Posterior vena cava (tissue), 2 donors: Measurements from ENCODE around the gene TTC23. TPM values are rescaled to one million over a fixed set of nuclear protein-coding genes. Genes with fewer than 3 reads are reported as not detected.

Source experiments
- DNase-seq: peaks from one replicate; pipeline ENCODE4 v3.0.0-alpha.2; 2020; ENCODE audit warnings: low spot score
- intact Hi-C, 2 donors: fragments of 100-400 bp; cut with DNase I; formaldehyde crosslinking; loops; one replicate each; pipeline versions ENCODE4 v1.14.1 to v1.14.2; 2022 to 2023
- long read RNA-seq, 2 donors: library from polyadenylated mRNA; unstranded; transcript quantifications; one replicate each; pipeline ENCODE4 v2.0.0, GENCODE V29; 2020 to 2021
- total RNA-seq, 2 donors: library from RNA; stranded (reverse); fragmentation: NEBNext Ultra II Directional; extraction: Animal tissue kit (Norgen Biotek cat#: 25700); gene quantifications; one replicate each; pipeline ENCODE4 v1.2.1, GENCODE V29; 2021
- donor health status: DM: yes; HTN: yes; CAD: no.
- donor health status: DM: yes; HTN: yes; CAD: no.

TTC23 gene, protein sequence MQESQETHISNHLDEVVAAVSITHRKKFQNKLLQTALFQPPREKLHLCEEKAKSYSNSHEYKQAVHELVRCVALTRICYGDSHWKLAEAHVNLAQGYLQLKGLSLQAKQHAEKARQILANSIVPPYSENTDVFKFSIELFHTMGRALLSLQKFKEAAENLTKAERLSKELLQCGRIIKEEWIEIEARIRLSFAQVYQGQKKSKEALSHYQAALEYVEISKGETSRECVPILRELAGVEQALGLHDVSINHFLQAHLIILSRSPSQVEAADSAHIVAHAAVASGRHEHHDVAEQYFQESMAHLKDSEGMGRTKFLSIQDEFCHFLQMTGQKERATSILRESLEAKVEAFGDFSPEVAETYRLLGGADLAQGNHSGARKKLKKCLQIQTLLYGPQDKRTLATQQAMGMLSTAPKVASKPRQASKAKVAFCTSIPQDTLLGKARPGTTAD
- 10 to 100 TPM; 16.6 to 16.9 TPM for total RNA-seq
- long read RNA-seq, donor 1, partial matches to known transcripts, result 0 of 4 reads
- long read RNA-seq, donor 1, other reads (novel, unspliced or antisense), result 4 of 4 reads
- long read RNA-seq, donor 2, partial matches to known transcripts, result 3 of 24 reads
- long read RNA-seq, donor 2, other reads (novel, unspliced or antisense), result 21 of 24 reads

GRCh38 chr15:99249270-99249841 lies at the start of gene TTC23:
TSS of gene TTC23 (minus strand) at chr15:99249581. CDS start at chr15:99228712, 20,869 bp downstream.
- intact Hi-C loops, result no loop called here
- DNase-seq, result no peak

DNA sequence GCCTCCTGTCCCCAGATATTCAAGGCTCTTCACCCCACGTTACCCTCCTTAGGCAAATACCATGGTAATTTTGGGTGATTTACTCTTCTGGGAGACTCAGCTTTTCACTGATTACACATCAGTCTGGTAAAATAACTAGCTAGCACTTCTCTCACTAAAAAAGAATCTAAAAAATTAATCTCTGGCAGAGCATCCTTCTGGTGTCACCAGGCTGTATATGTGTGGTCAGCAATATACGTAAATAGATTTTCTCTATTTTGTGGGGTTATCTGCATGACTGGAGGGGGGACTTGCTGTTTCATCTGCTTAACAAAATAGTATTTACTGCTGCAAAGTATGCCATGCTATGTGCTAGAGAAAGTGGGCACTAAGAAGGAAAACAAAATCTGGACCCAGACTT lies 47.0 kb upstream of the TTC23 start:
- intact Hi-C loops, result no loop called here
- DNase-seq, result no peak

- intact Hi-C loops, result no loop called here
- DNase-seq, result no peak
These were observed 46.5 kb upstream of the TTC23 start for GRCh38 chr15:99295840-99296239.

- DNase-seq, result no peak
- intact Hi-C loops, result no loop called here
These were observed 42.3 kb upstream of the TTC23 start for GRCh38 chr15:99291643-99292042.

DNA sequence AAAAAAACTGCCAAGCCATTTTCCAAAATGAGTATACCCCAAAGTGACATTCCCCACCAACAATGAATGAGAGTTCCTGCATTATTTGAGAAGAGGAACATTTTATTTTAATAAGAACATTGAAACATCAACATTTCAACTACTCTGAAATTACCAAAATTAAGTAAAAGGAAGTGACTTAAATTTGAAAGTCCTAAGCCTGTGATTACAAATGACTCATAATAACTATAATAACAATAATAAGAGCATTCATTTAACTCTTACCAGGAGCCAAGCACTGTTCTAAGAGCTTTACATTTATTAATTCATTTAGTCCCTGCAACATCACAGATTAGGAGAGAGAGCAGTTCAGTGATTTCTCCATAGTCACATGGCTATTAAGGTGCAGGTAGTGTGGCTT lies 34.3 kb upstream of the TTC23 start:
- intact Hi-C loops, result no loop called here

DNA sequence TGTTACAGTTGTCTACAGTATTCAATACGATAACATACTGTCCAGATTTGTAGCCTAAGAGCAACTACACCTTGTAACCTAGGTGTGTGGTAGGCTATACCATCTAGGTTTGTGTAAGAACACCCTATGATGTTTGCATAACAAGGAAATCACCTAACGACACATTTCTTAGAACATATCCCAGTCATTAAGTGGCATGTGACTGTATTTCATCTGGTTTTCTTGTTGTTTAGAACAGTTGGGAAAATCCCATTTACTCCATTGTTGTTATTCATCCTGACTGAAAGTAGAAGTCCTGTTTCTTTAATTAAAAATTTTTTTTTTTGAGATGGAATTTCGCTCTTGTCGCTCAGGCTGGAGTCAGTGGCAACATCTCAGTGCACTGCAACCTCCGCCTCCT lies 33.2 kb upstream of the TTC23 start:
- DNase-seq, result no peak
- intact Hi-C loops, result no loop called here

More for the DNA sequence above, 34.3 kb upstream of the TTC23 start:
- DNase-seq, result no peak

DNA sequence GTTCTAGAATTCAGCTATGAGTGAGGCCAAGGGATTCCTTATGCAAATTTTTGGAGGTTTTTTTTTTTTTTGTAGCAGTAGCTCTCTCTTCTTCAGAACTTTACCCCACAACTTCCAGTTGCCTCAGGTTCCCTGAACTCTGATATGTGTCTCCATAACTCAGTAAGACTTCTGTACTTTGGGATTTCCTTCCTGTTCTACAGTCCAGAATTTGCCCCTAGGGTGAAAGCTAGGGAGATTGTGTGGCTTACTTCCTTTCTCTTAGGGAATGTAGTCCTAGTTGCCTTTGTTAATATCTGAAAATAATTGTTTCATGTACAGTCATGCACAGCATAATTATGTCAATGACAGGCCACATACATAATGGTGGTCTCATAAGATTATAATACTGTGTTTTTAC lies 32.7 kb upstream of the TTC23 start:
- intact Hi-C loops, result no loop called here
- DNase-seq, result no peak

DNA sequence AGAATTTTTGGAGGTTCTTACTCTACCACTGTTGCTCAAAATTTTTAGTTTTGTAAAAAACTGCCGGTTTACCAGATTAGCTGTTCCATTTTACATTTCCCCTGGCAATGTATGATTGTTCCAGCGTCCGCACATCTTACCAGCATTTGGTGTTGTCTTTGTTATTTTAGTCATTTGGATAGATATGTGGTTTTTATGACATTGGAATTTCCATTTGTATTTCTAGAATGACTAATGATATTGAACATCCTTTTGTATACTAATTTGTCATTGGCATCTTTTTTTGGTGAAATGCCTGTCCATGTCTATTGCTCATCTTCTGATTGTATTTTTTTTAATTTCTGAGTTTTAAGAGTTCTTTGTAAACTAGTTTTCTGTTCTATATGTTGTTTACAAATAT lies 30.4 kb upstream of the TTC23 start:
- intact Hi-C loops, result loop anchor here in 1 of 2 donors (10.0 kb wide), 2 partner anchors 445 to 475 kb away; no protein-coding TSS in a partner anchor
- DNase-seq, result no peak

DNA sequence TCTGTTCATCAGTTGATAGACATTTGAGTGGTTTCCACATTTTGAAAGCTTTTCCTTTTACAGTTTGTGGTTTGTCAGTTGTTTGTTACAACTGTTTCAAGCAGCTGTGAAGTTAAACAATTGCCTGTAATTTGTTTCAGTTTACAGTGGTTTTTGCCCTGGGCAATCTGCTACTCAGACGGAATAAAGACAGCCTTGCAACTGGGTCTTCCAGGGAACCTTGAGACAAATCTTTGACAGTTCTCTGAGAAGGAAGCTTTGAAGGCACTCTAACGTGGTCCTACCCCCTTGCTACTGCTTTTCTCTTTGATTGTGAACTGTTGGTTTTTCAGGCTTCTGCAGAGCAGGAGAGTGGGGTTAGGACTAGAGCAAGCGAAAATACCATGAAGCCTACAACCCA lies 29.9 kb upstream of the TTC23 start:
- intact Hi-C loops, result loop anchor here in 1 of 2 donors (10.0 kb wide), 2 partner anchors 446 to 476 kb away; no protein-coding TSS in a partner anchor
- no peak for DNase-seq

DNA sequence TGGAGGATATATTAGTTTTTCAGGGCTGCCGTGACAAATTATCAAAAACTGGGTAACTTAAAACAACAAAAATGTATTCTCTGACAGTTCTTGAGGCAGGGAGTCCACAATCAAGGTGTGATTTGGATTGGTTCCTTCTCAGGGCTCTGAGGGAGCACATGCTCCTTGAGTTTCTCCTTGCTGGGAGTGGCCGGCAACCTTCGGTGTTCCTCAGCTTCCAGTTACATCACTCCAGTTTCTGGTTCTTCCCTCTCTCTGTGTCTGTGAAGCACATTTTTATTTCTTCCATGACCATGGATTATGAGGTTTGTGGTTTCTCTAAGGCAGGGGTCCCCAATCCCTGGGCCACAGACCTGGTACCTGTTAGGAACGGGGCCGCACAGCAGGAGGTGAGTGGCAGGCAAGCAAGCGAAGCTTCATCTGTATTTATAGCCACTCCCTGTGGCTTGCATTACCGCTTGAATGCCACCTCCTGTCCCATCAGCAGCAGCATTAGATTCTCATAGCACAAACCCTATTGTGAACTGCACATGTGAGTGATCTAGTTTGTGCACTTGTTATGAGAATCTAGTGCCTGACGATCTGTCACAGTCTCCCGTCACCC lies 26.2 kb upstream of the TTC23 start:
- intact Hi-C loops, result loop anchor here in 1 of 2 donors (10.0 kb wide), 2 partner anchors 449 to 479 kb away; no protein-coding TSS in a partner anchor
- no peak for DNase-seq

- no peak for DNase-seq
- intact Hi-C loops, result loop anchor here in 1 of 2 donors (10.0 kb wide), 2 partner anchors 450 to 480 kb away; no protein-coding TSS in a partner anchor
These were observed 25.7 kb upstream of the TTC23 start for GRCh38 chr15:99275061-99275460.

GRCh38 chr15:99273801-99274200 lies 24.4 kb upstream of the TTC23 start:
- intact Hi-C loops, result loop anchor here in 1 of 2 donors (10.0 kb wide), 2 partner anchors 451 to 481 kb away; no protein-coding TSS in a partner anchor
- DNase-seq, result no peak

DNA sequence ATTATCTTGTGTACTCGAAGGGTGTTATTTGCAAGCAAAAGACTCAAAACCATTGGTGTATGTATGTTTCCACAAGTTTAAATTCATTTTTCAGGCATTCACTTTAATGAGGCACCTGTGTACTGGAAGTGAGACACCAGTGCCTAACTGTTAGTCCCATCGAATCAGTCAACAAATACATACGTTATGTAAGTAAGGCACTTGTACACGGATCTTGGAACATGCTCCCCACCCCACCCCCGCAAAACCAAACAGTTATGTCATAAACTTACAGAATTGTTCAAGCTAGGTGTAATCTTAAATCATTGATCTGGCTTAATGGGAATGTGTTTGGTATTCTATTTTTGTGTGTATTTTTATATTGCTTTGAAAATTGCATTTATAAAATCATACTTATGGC lies 19.1 kb upstream of the TTC23 start:
- DNase-seq, result no peak
- intact Hi-C loops, result no loop called here

GRCh38 chr15:99267957-99268356 lies 18.6 kb upstream of the TTC23 start:
- intact Hi-C loops, result no loop called here
- no peak for DNase-seq

DNA sequence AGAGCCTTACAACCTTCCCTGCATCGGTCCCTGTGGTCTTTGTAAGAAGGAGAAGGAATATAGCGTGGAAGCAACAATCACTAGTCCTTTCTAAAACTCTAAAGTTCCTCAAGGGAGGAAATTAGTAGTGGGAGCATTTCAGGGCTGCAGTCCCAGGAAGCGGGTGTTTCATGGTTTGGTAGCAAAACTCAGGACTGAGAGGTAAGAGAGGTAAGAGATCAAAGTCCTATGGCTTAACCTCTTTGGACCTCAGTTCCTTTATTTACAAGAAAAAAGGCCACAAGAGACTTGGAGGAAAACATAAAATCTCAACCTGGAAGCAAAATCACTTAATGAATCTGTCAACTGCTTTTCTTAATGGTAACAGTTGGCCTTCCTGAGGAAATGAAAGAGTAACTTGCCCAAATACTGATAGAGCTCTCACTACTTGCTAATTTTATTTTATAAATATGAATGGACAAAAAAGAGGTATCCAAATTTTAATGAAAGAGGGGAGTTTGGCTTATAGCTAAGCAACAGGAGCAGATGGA lies 16.2 kb upstream of the TTC23 start:
- intact Hi-C loops, result no loop called here
- DNase-seq, result no peak

GRCh38 chr15:99264125-99264524 lies 14.7 kb upstream of the TTC23 start:
- no peak for DNase-seq
- intact Hi-C loops, result no loop called here

- no peak for DNase-seq
- intact Hi-C loops, result no loop called here
These were observed 7.8 kb upstream of the TTC23 start for GRCh38 chr15:99257107-99257750.

DNA sequence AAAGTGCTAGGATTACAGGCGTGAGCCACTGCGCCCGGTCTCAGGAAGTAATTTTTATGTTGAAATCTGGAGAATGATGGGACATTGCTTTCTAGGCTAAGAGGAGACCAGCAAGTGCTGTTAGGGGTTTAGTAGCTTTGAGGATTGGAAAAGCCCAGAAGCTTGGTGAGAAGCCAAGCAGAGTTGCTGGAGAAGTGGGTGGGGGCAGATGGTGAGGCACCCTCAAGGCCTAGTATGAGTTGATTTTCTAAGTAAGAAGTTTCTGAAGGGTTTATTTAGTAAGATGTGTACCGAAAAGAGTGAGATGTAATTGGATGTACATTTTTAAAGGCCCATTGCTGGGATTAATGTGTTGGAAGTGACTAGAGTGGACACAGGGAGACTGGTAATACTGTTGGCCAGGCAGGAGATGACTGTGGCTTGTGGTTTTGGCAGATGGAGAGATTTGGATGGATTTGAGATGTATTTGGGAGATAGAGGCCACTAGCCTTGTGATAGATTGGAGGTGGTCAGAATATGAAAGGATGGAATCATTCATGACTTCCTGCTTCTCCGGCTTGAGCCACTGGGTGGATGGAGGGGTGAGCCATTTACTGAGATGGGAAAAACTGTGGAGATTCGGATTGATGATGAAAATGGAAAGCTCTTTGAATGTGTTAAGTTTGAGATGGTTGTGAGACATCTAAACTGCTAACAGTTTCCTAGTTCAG lies 4.2 kb upstream of the TTC23 start:
- DNase-seq, result no peak
- intact Hi-C loops, result no loop called here
